Measurements from ENCODE around the gene AMOT.

Gene AMOT

DNA sequence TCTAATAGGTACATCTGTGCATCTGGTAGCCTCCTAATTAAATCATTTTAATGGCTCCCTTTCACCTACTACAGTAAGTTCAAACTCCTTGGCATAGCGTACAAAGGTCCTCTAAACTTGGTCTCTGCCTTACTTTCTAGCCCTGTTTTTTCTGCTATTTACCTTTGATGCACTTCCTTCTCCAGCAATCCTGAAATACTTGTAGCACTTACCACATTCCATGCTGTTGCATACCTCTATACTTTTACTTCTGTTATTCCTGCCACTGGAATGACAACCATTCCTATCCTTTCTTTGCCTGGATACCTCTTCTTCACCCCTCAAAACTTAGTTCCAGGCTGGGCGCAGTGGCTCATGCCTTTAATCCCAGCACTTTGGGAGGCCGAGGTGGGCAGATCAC is 104.3 kb downstream of the AMOT start:
- no peak for DNase-seq

DNA sequence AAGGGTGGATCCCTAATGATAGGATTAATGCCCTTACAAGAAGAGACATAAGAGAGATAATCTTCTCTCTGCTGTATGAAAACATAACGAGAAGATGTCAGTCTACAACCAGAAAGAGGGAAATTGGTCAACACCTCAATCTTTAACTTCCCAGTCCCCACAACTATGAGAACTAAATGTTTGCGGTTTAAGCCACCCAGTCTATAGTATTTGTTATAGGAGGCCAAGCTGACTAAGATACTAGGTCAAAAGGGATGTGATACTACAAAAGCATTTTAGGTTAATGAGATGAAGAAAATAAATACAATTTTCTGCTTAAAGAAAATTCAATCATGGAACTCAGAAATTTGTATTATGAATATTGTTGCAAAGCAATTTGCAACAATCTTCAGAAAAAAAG is 105.5 kb downstream of the AMOT start:
- DNase-seq: no peak

DNA sequence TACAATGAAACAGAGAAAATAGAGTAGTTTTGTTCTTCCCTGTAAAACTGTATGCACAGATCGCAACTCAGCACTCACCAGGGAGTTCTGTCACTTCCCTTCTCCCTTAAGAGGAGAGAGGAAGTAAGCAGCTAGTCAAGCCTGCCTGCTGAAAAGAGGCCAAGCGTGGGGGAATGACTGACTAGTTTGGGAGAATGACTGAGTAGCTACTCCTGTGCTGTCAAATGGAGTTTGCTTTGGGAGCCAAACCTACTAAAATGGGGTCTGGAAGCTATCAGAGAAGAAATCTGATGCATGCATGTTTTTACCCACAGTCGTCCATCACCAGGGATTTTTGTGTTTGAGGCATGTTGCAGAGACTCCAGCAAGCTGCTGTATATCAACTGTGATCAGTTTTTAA is 106.3 kb downstream of the AMOT start:
- DNase-seq: no peak

DNA sequence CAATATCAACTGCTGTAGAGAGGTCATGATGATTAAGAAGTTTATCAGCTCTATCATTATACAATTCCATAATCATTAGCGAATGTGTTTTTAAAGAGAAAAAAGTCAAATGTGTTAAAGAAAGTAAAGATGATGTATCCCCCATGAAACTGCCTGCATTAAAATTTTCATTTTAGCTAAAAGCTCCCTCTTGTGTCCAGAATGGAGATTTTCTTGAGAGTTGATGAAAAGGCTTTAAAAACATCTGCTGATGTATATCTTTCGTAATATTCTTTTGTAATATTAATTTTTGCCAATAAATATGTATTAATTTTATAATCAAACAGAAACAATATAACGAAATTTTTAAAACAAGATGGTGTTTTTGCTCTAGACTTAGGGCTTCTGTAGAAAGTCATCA is 108.8 kb downstream of the AMOT start:
- no peak for DNase-seq
